Hepatocyte (in vitro differentiated cells): ENCODE results near the gene ADAMTS7. TPM values are rescaled to one million over a fixed set of nuclear protein-coding genes. Genes with fewer than 3 reads are reported as not detected.
"Not testable (repeated sequence)": the region's sequence is repeated elsewhere in the genome, so short reads cannot be mapped to it uniquely, and the experiment has no call there.

ENCODE experiments used
- DNase-seq: peaks from one replicate; pipeline ENCODE4 v3.0.0-alpha.2; 2016; ENCODE audit warnings: low spot score
- H2AFZ ChIP-seq: fragments of 200-600 bp; sonication (generic); 2 replicates; pipeline ENCODE4 v1.6.0; 2016; ENCODE audit warnings: antibody characterized with exemption, mild to moderate bottlenecking
- H3K27ac ChIP-seq: fragments of 200-600 bp; sonication (generic); 2 replicates; pipeline ENCODE4 v1.5.1; 2016; ENCODE audit warnings: mild to moderate bottlenecking
- H3K27me3 ChIP-seq: fragments of 200-600 bp; sonication (generic); 2 replicates; pipeline ENCODE4 v1.6.1; 2016
- H3K36me3 ChIP-seq: fragments of 200-600 bp; sonication (generic); replicated peaks from 2 replicates; pipeline ENCODE4 v1.5.1; 2016; ENCODE audit warnings: low read depth; ENCODE audit not compliant: insufficient read depth
- H3K4me1 ChIP-seq: fragments of 200-600 bp; sonication (generic); 2 replicates; pipeline ENCODE4 v1.5.1; 2016; ENCODE audit warnings: mild to moderate bottlenecking, moderate library complexity; ENCODE audit not compliant: insufficient read depth
- H3K4me2 ChIP-seq: fragments of 200-600 bp; sonication (generic); 2 replicates; pipeline ENCODE4 v1.6.0; 2016
- H3K4me3 ChIP-seq: fragments of 200-600 bp; sonication (generic); 2 replicates; pipeline ENCODE4 v1.5.1; 2016; ENCODE audit warnings: mild to moderate bottlenecking
- H3K79me2 ChIP-seq: fragments of 200-600 bp; sonication (generic); 2 replicates; pipeline ENCODE4 v1.6.0; 2017; ENCODE audit warnings: mild to moderate bottlenecking
- H3K9me2 ChIP-seq: fragments of 200-600 bp; sonication (generic); replicated peaks from 2 replicates; pipeline ENCODE4 v1.6.0; 2017; ENCODE audit warnings: mild to moderate bottlenecking; ENCODE audit not compliant: insufficient read depth
- H3K9me3 ChIP-seq: fragments of 200-600 bp; sonication (generic); 2 replicates; pipeline ENCODE4 v1.5.1; 2016; ENCODE audit warnings: low read depth, mild to moderate bottlenecking
- H4K20me1 ChIP-seq: fragments of 200-600 bp; sonication (generic); 2 replicates; pipeline ENCODE4 v1.6.0; 2016; ENCODE audit warnings: mild to moderate bottlenecking; ENCODE audit not compliant: insufficient read depth, poor library complexity, severe bottlenecking
- EZH2 ChIP-seq: fragments of 200-600 bp; sonication (generic); IDR thresholded peaks from 2 replicates; pipeline ENCODE4 v1.6.1; 2016; ENCODE audit warnings: antibody characterized with exemption, mild to moderate bottlenecking, borderline replicate concordance
- EZH2phosphoT487 ChIP-seq: fragments of 200-600 bp; sonication (generic); IDR thresholded peaks from one replicate; pipeline ENCODE4 v1.6.1; 2018; ENCODE audit warnings: antibody characterized with exemption, mild to moderate bottlenecking, low read depth, moderate library complexity; ENCODE audit not compliant: unreplicated experiment, severe bottlenecking
- WGBS: methylation state at CpG from one replicate; pipeline ENCODE4 v1.1.6; 2016; ENCODE audit warnings: low lambda C conversion rate; ENCODE audit errors: missing lambda C conversion rate; 5-methylcytosine and 5-hydroxymethylcytosine counted together
- polyA plus RNA-seq: library from polyadenylated mRNA; unstranded; fragments of >200 nt; fragmentation: Nextera tagmentation; extraction: Ambion mirVana; gene quantifications from 2 replicates; pipeline ENCODE4 v1.2.1, GENCODE V29; 2016
- total RNA-seq: library from RNA; depleted of rRNA; stranded (reverse); fragments of >200 nt; gene quantifications from 2 replicates; pipeline ENCODE4 v1.2.3, GENCODE V29; 2014
- TF ChIP-seq, protein P1 (sequence below): fragments of 200-600 bp; sonication (generic); IDR thresholded peaks from 2 replicates; pipeline ENCODE4 v1.5.1; 2016; ENCODE audit warnings: antibody characterized with exemption, mild to moderate bottlenecking; ENCODE audit not compliant: poor library complexity

The ADAMTS7 gene
- total and polyA plus RNA-seq, 2 experiments from 2014 or later, result 12.1 to 14.7 TPM

DNA sequence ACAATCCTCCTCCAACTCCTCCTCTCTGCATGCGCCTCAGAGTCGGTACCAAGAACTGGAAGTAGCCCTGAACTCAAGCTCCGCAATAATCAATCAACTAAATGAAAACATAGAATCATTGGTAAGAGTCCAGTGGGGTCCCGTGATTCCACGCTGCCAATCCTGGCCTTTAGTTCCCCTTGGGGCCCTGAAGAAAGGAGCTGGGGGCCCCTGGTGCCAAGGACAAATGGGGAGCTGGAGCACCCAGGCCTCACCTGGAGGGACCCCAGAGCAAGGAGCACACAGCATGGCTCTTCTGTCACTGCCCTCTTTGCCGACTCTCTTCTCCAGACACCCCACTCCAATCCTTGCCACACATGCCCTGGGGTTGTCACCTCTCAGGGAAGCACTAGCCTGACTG, 80.3 kb downstream of the ADAMTS7 start:
- Histone ChIP-seq H3K27ac (no peak overlapping the region), H3K27me3 (no peaks in the 10 kb centered on the region), H2AFZ (no peak overlapping the region), H4K20me1 (no peaks in the 10 kb centered on the region), H3K79me2 (no peaks in the 10 kb centered on the region), H3K9me2 (no peaks in the 10 kb centered on the region), H3K4me2 (no peak overlapping the region), H3K36me3 (no peaks in the 10 kb centered on the region), H3K4me3 (no peak overlapping the region), H3K9me3 (no peaks in the 10 kb centered on the region), H3K4me1 (no peaks in the 10 kb centered on the region)
- no peak for TF ChIP-seq EZH2
- TF ChIP-seq EZH2phosphoT487, result no peak
- TF ChIP-seq, protein P1, sequence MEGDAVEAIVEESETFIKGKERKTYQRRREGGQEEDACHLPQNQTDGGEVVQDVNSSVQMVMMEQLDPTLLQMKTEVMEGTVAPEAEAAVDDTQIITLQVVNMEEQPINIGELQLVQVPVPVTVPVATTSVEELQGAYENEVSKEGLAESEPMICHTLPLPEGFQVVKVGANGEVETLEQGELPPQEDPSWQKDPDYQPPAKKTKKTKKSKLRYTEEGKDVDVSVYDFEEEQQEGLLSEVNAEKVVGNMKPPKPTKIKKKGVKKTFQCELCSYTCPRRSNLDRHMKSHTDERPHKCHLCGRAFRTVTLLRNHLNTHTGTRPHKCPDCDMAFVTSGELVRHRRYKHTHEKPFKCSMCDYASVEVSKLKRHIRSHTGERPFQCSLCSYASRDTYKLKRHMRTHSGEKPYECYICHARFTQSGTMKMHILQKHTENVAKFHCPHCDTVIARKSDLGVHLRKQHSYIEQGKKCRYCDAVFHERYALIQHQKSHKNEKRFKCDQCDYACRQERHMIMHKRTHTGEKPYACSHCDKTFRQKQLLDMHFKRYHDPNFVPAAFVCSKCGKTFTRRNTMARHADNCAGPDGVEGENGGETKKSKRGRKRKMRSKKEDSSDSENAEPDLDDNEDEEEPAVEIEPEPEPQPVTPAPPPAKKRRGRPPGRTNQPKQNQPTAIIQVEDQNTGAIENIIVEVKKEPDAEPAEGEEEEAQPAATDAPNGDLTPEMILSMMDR, result no peak
- no peak for DNase-seq
- 94% methylated on average over 6 of the region's 6 CpGs for WGBS

- H3K36me3 ChIP-seq, H4K20me1 ChIP-seq, H3K4me3 ChIP-seq, H3K9me3 ChIP-seq, H3K79me2 ChIP-seq, H3K4me1 ChIP-seq, H3K27ac ChIP-seq, H3K27me3 ChIP-seq, H3K9me2 ChIP-seq, DNase-seq, H2AFZ ChIP-seq, H3K4me2 ChIP-seq: not testable (repeated sequence)
- 73% methylated on average over 1 of the region's 1 CpG for WGBS
These were observed 82.8 kb downstream of the ADAMTS7 start for GRCh38 chr15:78728427-78728826.

DNA sequence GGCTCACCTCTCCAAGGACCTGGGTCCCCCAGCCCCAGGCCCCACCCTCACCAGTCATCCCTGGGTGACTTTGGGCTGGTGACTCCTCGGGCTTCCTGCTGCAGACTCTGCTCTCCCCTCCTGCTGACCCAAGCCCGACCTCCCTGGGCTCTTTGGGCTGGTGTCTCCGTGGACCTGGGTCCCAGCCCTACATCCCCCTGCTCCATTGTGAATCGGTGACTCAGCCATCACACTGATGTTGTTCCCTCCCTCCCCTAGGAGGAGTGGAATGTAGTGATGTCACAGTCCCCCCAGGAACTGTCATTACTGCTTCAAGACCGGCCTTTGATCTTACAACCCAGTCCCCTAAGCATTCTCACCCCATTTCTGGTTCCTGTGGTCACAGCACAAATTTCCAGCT, 83.7 kb downstream of the ADAMTS7 start:
- WGBS, result 52% methylated on average over 5 of the region's 5 CpGs
- Histone ChIP-seq H2AFZ (no peak overlapping the region), H3K4me1 (no peaks in the 10 kb centered on the region), H3K9me3 (no peaks in the 10 kb centered on the region), H4K20me1 (no peaks in the 10 kb centered on the region), H3K4me2 (no peak overlapping the region), H3K9me2 (no peaks in the 10 kb centered on the region), H3K79me2 (no peaks in the 10 kb centered on the region), H3K27me3 (no peaks in the 10 kb centered on the region), H3K4me3 (no peak overlapping the region), H3K36me3 (no peaks in the 10 kb centered on the region), H3K27ac (no peak overlapping the region)
- TF ChIP-seq, protein P1, result no peak
- TF ChIP-seq EZH2, result no peak
- no peak for TF ChIP-seq EZH2phosphoT487
- no peak for DNase-seq

GRCh38 chr15:78726870-78727551, 84.3 kb downstream of the ADAMTS7 start:
- TF ChIP-seq, protein P1, result no peak
- no peak for TF ChIP-seq EZH2phosphoT487
- no peak for TF ChIP-seq EZH2
- Histone ChIP-seq H3K36me3 (no peaks in the 10 kb centered on the region), H3K4me3 (no peak overlapping the region), H3K4me1 (no peaks in the 10 kb centered on the region), H3K27me3 (no peaks in the 10 kb centered on the region), H3K79me2 (no peaks in the 10 kb centered on the region), H4K20me1 (no peaks in the 10 kb centered on the region), H3K4me2 (no peak overlapping the region), H3K27ac (no peak overlapping the region), H2AFZ (no peak overlapping the region), H3K9me3 (no peaks in the 10 kb centered on the region), H3K9me2 (no peaks in the 10 kb centered on the region)
- no peak for DNase-seq
- WGBS, result 88% methylated on average over 12 of the region's 14 CpGs

DNA sequence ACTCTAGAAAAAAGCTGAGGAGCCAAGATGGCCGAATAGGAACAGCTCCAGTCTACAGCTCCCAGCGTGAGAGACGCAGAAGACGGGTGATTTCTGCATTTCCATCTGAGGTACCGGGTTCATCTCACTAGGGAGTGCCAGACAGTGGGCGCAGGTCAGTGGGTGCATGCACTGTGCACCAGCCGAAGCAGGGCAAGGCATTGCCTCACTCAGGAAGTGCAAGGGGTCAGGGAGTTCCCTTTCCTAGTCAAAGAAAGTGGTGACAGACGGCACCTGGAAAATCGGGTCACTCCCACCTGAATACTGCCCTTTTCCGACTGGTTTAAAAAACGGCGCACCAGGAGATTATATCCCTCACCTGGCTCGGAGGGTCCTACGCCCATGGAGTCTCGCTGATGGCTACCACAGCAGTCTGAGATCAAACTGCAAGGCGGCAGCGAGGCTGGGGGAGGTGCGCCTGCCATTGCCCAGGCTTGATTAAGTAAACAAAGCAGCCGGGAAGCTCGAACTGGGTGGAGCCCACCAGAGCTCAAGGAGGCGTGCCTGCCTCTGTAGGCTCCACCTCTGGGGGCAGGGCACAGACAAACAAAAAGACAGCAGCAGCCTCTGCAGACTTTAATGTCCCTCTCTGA, 91.3 kb downstream of the ADAMTS7 start:
- 78% methylated on average over 21 of the region's 21 CpGs for WGBS
- not testable (repeated sequence) for DNase-seq, H2AFZ ChIP-seq, H3K9me2 ChIP-seq, H3K9me3 ChIP-seq, H3K4me1 ChIP-seq, H3K36me3 ChIP-seq, H3K27me3 ChIP-seq, H4K20me1 ChIP-seq, H3K4me3 ChIP-seq, H3K4me2 ChIP-seq, H3K27ac ChIP-seq, H3K79me2 ChIP-seq
